RWPE1 (cell line): ENCODE measurements around the gene SLC26A5.

Experiments used
- CTCF ChIA-PET: fragments of 350-600 bp; sonication (Branson Sonifier 250); formaldehyde crosslinking; extraction: SDS; loops from one replicate; lab custom pipeline; 2021; lab: Yijun Ruan, JAX
- POLR2A ChIA-PET: fragments of 400-600 bp; formaldehyde crosslinking; extraction: SDS; loops from one replicate; lab custom pipeline; 2020; ENCODE audit warnings: antibody characterized with exemption; ENCODE audit not compliant: low non-redundant PET; lab: Yijun Ruan, JAX
- DNase-seq: peaks from one replicate; pipeline ENCODE4 v3.0.0; 2012; ENCODE audit warnings: low spot score
- H3K27ac ChIP-seq: fragments of 450-650 bp; 2 replicates; pipeline ENCODE4 v1.5.1; 2017
- TF ChIP-seq, protein P1 (sequence below): fragments of 450-650 bp; conservative IDR thresholded peaks from 2 replicates; pipeline ENCODE4 v1.5.1; 2017; ENCODE audit warnings: low read depth, mild to moderate bottlenecking

The SLC26A5 gene

DNA sequence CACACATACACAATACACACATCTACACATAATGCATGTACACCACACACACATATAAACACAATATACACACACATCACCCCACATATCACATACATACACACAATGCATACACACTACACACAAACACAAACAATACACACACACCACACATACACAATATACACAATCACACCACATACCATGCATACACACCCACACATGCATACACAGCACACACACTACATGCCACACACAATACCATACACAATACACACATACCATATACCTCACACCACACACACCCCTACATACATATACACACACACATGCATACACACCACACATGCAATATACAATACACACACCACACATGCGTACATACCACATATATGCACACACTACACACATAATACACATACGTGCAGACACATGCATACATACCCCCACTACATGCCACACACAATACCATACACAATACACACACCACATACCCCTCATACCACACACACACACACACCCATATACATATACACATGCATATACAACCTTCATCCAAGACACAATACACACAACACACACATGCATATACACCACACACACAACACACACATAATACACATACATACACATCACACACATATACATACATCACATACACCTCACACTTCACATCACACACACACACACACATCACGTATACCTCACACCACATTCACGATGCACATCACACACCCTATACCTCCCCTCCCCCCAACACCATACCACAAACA, 64.6 kb downstream of the SLC26A5 start:
- DNase-seq: no peak
- no peak overlapping the region for H3K27ac ChIP-seq
- POLR2A ChIA-PET: no interaction called here
- CTCF ChIA-PET: no interaction called here
- TF ChIP-seq, protein P1, sequence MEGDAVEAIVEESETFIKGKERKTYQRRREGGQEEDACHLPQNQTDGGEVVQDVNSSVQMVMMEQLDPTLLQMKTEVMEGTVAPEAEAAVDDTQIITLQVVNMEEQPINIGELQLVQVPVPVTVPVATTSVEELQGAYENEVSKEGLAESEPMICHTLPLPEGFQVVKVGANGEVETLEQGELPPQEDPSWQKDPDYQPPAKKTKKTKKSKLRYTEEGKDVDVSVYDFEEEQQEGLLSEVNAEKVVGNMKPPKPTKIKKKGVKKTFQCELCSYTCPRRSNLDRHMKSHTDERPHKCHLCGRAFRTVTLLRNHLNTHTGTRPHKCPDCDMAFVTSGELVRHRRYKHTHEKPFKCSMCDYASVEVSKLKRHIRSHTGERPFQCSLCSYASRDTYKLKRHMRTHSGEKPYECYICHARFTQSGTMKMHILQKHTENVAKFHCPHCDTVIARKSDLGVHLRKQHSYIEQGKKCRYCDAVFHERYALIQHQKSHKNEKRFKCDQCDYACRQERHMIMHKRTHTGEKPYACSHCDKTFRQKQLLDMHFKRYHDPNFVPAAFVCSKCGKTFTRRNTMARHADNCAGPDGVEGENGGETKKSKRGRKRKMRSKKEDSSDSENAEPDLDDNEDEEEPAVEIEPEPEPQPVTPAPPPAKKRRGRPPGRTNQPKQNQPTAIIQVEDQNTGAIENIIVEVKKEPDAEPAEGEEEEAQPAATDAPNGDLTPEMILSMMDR: no peak

DNA sequence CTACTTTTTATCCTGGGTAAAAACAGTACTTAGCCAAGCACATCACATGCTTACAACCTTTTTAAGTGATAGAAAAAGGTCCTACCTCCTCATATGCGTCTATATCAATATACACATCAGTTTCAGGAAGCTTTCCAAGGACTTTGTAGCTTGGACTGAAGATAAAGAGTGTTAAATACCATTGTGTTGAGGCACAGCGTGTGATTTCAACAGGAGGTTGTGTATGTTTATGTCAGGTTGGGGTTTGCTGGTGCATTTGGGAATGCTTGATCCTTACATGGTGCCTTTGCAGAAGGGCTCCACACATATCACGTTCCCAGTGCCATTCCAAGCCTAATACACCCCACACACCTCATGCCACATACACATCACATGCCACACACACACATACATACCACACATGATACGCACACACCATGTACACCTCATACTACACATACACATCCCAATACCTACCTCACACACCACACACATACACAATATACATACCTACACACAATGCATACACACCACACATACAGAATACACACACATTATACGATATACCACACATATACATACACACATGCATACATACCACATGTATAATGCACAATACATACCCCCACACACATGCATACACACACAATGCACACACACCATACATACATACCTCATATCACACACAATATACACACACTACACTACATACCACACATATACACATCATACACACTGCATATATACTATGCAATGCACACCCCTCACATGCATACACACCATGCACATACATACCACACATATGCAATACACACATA, 65.4 kb downstream of the SLC26A5 start:
- CTCF ChIA-PET: interaction anchor here (0.6 kb wide), 1 partner anchor 888 kb away, joined by 3 read pairs; no protein-coding TSS in a partner anchor
- TF ChIP-seq, protein P1: no peak
- no peak overlapping the region for H3K27ac ChIP-seq
- POLR2A ChIA-PET: no interaction called here
- no peak for DNase-seq

DNA sequence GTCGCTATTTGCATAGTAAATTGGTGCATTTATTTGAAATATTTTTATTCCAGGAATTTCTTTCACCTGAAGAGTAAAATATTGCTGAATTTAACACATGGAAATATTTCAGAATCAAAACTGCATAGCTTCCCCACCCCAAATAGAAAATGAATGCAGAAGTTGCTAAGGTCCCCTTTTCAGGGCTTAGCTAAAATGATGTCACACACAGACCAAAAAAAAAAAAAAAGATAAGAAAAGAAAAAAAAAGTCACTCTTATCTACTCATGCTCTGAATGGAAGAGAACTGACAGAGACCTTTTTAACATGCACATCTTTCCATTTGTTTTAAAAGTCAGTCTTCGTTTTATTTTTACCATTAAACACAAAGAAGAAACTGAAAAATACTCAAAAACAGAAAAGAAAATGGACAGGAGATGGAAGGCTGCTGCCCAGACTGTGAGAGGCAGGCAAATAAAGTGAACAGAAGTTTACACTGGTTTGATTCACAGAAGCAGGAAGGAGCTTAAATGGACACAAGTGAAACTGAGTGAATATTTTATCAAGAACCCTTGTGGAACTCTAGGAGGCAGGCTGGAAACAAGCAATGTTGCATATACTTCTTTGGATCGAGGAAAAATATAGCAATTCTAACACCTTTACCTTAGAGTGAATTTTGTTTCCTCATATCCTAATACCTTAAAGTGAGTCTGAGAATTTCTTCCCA, 66.6 kb downstream of the SLC26A5 start:
- DNase-seq: no peak
- CTCF ChIA-PET: interaction anchor here (0.6 kb wide), 1 partner anchor 889 kb away, joined by 3 read pairs; no protein-coding TSS in a partner anchor
- TF ChIP-seq, protein P1: no peak
- POLR2A ChIA-PET: no interaction called here
- H3K27ac ChIP-seq: no peak overlapping the region

DNA sequence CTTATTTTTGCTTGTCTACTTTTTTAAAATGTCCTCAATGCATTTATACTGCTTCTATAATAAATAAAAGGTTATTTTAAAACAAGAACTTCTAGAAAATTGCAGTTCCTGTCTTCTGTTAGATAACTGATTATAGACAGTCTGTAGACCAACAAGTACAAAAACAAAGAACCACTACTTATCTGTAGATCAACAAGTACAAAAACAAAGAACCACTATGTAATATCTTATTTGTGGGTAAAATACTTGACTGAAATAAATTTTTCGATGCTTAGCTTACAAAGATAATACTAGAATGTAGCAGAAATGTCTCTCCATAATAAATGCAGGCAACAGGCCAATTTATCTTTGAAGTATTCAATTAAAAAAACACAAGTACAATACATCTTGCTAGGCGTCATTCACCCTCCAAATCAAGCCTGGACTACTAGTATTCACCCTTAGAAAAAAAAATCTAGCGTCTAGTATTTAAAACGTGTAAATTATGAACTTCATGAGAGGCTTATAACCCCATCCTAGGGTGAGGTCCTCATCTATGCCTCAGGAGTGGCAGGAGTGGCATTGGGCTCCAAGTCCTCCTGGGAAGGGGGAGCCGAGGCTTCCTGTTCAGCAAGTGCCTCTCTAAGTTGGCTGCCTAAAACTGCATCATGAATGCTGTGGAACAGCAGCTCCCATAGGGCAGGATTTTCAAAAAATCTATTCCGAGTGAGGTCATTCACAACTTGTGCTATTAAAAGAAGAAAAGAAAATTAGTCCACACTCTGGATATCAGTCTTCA, 72.0 kb downstream of the SLC26A5 start:
- DNase-seq: no peak
- ChIA-PET CTCF (no interaction called here), POLR2A (no interaction called here)
- no peak overlapping the region for H3K27ac ChIP-seq
- TF ChIP-seq, protein P1: no peak

DNA sequence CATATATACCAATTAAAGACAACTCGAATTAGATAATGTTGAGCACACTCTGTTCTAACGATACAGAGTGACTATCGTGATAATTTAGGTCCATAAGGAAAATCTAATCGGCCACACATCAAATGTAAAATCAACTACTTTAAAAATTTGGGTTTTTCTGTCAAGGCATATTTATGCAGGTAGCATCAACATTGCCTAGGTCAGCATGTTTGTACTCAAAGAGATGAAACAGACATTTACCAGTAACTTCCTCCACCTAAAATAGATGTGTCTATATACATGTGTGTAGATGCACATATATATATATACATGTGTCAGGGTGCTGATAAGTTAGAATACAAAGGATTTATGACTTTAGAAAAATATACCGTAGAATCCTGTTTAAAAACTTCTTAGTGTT, 76.6 kb downstream of the SLC26A5 start:
- CTCF ChIA-PET: no interaction called here
- TF ChIP-seq, protein P1: no peak
- POLR2A ChIA-PET: no interaction called here
- no peak for DNase-seq
- no peak overlapping the region for H3K27ac ChIP-seq
